Dedifferentiated amniotic fluid mesenchymal stem cell (primary cell): Measurements from ENCODE around the gene UBC.
"Not testable (repeated sequence)": the region's sequence is repeated elsewhere in the genome, so short reads cannot be mapped to it uniquely, and the experiment has no call there.

Source experiments
- DNase-seq: peaks from one replicate; pipeline ENCODE4 v3.0.0-alpha.2; 2016; ENCODE audit errors: extremely low spot score

The UBC gene

DNA sequence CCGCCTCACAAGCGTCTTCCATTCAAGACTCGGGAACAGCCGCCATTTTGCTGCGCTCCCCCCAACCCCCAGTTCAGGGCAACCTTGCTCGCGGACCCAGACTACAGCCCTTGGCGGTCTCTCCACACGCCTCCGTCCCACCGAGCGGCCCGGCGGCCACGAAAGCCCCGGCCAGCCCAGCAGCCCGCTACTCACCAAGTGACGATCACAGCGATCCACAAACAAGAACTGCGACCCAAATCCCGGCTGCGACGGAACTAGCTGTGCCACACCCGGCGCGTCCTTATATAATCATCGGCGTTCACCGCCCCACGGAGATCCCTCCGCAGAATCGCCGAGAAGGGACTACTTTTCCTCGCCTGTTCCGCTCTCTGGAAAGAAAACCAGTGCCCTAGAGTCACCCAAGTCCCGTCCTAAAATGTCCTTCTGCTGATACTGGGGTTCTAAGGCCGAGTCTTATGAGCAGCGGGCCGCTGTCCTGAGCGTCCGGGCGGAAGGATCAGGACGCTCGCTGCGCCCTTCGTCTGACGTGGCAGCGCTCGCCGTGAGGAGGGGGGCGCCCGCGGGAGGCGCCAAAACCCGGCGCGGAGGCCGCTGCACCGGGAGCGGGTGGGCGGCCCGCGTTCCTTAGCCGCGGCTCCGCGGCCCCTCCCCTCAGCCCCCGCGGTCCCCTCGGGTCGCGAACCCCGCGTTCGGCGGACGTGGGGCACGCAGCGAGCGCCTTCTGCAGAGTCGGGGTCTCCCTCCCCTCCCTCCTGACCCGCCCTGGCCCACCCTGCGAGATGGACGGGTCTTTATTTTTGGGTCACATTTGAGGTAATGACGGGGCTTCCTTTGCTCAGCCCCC lies at the start of gene UBC:
Gene UBC, minus strand, starts transcription at position 259 of the 847 bp plus-strand sequence. CDS start 879 bp downstream, outside the sequence.
- DNase-seq, result peak; percentile 84

DNA sequence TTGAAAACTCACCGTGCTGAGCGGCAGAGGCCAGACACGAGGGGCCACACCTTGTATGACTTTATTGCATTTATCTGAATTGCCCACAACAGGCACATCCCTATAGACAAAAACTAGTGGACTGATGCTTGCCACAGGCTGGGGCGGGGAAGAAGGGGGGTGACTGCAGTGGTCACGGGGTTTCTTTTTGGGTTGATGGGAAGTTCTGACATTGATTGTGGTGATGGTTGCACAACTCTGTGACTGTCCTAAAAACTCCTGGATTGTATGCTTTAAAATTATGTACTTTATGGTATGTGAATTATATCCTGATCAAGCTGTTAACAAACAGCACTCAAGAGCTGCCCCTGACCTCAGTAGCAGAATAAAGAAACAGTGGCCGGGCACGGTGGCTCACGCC lies 48.8 kb upstream of the UBC start:
- DNase-seq, result no peak

DNA sequence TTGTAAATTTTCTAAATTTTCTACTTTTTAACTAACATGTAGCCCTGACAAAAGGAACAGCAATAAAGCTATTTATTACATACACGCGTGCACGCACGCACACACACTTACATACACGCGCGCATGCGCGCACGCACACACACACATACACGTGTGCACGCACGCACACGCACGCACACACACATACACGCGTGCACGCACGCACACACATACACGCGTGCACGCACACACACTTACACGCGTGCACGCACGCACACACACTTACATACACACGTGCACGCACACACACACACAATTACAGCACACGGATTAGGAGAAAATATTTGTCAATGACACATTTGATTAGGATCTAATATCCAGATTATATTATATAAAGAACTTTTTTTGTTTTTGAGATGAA lies 46.6 kb upstream of the UBC start:
- DNase-seq, result no peak

DNA sequence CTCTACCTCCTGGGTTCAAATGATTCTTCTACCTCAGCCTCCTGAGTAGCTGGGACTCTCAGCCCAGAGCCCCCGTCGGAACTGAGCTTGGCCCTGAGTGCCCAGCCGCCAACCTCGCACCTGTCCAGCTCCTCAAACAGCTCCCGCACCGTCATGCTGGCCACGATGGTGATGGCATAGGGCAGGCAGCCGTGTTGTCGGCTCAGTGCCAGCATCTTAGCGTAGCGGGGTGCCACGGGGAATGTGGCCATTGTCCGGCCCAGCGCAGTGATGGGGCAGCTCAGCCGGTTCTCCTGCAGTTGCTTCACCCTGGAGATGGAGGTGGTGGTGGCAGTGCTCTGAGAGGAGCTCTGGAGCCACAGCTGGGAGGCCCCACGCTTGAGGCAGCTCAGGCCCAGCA lies 42.1 kb upstream of the UBC start:
- no peak for DNase-seq

DNA sequence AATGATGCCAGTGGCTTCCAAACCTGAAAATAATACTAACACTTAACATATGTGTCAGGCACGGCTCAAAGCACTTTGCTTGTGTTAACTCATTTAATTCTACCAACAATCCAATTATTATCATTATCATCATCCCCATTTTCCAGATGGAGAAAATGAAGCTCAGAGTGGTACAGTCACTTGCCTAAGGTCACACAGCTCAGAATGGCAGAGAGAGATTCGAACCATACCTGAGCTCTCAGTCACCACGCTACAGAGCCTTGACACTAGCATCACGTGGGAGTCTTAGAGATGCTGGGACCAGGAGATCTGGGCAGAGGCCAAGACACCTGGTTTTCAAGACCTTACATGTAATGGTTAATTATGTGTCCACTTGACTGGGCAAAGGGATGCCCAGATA lies 40.3 kb upstream of the UBC start:
- no peak for DNase-seq

DNA sequence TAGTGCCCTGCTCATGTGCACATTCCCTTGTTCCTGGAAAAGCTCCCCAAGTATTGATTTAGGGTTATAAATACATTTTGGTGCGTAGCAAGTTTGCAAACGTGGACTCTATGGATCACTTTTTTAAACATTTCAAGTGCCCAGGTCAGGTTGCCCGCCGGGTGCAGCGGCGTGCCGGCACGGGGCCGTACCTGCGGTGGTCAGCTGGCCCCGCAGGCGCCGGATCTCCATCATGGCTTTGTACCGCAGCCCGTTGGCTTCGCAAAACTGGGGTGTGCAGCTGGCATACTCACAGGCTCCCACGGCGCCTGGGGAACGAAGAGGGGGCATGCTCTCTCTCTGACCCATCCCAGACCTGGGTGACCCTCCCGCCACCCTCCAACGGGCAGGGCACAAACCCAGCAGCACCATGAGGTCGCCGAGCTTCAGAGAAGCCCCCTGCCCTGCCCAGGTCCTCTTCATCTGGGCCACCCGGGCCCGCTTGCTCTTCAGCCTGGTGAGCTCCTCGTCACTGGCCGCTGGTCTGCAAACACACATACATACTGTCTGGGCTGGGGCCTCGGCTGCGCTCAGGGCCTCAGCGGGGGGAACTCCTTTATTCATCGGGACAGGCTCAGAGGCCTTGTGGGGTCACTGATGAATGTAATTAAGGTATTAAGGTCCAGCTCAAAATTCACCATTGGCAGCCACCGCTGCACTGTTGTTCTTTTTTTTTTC lies 39.4 kb upstream of the UBC start:
- DNase-seq, result no peak

DNA sequence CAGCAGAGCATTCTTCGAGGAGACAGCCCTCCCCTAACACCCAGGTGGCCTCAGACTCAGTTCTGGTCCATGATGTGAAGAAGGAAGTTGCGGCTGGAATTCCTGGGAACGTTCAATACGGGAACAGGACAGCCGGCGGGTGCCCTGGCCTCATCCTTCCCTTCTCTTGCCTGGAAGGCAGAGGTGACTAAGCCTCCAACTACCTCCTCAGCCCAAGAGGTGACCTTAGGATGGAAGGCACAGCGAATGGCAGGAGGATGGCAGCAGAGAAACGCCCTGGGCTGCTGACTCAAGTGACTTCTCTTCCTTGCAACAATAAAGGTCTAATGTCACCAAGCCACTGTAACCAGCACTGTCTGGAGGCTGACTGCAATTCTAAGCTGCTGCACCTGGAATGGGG lies 38.4 kb upstream of the UBC start:
- DNase-seq, result no peak

DNA sequence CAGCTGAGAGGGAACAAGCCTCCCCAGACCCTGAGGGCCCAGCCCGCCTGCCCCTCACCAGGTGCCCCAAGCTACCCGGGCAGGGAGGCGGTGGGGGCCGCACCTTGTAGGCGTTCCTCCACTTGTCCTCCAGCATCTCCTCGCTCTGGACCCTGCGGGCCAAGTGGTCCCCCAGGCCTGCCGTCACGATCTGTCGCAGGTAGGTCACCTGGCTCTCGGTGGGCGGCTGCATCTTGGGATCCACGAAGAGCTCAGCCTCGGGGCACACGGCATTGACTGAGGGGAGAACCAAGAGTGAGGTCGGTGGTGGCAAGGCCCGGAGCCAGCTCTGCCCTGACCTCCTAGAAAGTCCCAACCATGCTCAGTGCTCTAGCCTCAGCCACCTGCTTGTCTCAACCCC lies 37.8 kb upstream of the UBC start:
- DNase-seq, result no peak

DNA sequence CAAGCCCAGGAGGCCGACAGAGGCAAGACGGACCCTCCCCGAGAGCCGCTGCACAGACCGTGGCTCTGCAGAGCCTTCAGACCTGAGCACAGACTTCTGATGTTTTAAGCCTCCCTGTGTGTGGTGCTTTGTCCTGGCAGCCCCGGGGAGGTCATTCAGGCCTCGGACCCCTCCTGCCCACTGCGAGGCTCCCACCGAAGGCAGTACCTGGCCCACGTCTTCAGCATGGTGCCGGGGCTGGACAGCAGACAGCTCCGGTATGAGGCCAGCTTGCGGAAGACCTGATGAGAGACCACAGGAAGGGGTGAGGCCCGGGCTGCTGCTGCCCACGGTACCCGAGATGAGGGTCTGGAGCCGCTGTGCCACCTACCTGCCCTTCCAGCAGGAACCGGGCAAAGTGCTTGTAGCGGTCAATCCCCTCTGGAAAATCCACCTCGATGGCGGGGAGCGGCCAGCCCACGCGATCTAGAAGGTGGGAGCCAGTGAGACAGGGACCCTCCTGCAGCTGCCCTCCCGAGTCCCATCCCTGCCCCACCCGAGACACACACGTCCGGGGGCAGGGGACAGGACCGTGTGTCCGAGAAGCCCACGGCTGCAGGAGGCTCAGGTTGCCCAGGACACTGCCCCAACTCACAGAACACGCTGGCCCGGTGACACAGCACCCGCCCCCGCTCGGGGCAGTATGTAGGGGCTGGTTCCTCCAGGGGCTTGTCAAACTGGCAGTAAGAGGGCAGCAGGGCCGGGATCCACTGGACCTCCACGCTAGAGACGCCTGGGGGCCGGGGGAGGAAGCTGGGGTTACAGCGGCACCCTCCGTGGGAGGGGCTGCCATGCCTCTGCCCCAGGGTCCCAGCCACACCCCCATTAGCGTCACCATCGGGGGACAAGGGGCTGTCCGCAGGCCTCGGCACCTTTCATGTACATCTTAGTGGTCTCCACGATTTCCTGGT lies 35.6 kb upstream of the UBC start:
- DNase-seq, result no peak

DNA sequence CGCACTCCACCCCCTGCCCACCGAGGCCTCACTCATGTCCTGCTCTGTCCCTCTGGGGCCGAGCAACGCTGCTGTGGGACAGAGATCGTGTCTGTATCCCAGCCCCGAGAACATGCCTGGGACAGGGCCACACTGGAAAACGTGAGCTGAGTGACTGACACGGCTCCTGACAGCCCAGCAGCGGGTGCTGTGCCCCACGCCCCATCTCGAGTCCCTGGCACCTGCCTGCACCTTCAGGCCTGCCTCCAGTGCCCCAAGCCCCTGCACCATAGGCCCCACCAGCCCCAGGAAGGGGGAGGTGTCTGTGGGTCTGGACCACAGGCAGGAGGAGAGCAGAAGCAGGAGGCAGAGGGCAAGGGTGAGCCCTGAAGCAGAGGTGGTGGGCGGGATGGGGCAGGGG lies 34.6 kb upstream of the UBC start:
- no peak for DNase-seq

DNA sequence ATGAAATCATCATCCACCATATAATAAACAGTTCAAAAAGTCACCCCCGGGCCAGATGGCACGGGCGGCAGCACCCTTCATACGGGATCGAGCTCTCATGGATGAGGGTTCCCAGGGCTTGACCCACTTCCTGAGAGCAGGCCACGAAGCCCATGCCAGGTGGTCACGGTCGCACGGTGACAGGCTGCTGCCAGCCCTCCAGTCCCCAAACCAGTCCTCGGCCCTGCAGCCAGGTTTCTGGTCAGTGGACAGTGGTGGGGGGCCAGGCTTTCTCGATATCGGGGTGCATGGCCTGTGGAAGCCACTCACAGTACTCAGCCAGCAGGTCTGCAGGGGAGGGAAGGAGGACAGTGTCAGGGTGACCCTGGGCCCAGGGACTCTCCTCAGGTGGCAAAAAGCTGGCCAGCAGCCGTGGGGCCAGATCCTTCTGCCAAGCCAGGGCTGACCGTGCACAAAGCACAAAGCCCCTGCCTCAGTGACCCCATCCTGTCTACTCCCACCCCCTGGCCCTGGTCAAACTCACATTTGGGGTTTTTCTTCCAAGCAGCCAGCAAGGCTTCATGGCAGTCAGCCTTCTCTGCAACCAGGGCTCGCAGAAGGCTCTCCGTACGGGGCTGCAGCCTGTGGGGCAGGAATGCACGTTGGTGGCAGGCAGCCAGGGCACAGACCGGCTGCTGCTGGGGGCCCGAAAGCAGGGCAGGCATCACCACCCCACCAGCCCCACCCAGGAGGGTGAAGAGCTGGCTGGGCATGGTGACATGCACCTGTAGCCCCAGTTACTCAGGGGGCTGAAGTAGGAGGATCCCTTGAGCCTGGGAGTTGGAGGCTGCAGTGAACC lies 33.3 kb upstream of the UBC start:
- DNase-seq, result no peak

DNA sequence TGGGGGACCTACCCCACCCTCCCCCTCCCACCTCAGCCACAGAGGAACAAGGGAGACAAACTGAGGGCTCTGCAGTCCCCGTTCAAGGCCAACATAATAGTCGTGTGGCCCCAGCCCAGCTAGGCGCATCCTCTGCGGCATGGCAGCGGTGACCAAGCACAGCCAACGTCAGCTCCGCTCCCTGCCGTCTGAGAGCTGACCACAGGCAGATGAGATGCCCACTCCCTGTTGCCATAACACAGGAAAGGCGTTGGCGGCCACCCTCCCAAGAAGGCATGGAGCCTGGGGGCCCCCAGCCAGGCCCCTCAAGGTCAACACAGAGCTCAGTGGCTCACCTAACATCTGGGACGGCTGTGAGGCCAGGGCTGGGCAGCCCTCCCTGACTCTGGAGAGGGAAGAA lies 32.6 kb upstream of the UBC start:
- no peak for DNase-seq

DNA sequence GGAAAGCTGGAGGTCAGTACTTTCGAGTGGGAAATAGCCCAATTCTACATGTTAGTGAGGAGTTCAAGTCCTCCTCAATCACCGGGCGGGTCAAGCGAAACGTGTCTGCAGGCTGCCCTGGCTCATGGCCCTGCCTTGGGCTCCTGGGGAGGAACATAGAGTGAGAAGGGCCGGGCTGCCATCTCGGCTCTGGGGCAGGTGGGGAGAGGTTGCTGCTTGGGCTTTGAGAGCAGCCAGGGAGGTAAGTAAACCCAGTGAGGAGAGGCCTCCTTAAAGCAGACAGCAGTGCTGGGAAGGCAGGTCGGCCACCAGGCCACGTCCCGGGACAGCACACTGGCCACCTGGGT lies 32.0 kb upstream of the UBC start:
- DNase-seq, result no peak

DNA sequence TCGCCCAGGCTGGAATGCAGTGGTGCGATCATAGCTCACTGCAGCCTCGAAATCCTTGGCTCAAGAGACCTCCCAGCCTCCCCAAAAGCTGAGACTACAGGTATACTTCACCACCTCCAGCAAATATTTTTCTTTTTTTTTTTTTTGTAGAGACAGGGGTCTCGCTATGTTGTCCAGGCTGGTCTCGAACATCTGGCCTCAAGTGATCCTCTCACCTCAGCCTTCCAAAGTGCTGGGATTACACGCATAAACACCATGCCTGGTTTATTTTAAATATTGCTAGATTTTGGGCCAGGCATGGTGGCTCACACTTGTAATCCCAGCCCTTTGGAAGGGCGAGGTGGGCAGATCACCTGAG lies 26.7 kb upstream of the UBC start:
- DNase-seq, result no peak

DNA sequence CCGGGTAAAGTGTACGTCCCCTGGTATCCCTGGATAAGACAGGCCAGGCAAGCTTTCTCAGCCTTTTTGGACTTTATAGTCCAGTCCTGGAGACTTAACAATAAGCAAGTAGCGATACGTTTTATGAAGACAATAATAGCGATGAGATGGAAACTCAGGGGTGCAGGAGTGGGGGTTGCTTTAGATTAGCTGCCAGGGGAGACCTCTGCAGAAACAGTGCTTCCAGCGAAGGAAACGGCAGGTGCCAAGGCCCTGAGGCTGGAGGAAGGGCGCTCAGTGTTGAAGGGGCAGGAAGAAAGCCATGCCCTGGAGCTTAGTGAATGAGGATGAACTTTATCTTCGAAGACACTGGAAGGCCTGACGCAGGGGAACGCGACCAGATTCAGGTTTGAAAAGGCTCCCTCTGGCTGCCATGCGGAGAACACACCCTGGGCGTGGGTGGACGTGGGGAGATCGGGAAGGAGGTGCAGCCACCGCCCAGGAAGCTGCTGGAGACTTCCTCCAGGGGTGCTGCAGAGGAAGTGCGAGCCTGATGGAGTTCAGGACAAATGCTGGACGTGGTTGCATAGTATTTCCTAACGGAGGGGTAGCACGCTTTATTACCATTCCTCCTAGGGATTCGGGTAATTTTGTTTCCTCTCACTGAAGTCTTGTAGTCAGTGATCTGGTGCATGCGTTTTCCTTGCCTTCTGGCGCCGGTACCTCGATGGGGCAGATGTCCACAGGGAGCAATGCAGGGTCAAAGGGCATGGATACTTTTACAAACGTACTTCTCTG lies 26.1 kb upstream of the UBC start:
- DNase-seq, result peak; percentile 88

DNA sequence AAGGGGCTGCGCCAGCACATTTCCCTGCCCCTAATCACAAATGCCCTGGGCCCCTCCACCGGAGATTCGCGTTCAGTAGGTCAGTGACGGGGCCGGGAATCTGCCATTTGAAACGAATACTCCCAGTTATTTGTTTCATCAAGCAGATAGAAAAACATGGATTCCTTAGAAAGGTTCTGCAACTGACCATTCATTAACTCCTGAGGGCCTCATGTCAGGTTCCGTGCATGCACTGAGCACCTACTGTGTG lies 25.6 kb upstream of the UBC start:
- DNase-seq, result no peak

DNA sequence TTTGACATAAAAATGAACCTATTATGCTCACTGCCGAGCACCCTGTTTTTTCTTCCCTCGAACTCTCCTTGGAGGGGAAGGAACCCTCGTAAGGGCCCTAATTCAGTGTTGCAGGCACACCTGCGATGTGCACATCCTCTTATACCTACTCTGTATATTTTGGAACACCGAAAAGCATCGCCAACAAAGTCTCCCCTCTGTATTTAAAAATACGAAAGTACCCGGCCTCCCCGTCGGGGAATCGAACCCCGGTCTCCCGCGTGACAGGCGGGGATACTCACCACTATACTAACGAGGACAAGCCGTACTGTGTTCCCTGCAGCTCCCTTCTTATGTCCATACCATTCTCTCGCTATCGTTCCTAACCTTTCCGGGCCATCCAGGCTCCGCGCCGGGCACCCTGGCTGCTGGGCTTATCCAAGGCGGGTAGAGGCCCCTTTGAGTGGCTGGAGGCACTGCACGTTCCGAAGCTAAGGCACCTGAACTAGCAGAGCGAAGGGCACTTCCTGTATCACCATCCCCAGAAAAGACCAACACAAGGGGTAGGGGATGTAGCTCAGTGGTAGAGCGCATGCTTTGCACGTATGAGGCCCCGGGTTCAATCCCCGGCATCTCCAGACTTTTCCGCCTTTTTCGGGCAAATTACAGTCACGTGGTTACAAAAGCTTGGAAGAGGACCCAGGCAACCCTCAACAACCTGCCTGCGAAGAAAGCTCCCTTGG lies 25.1 kb upstream of the UBC start:
- peak; percentile 98 for DNase-seq

DNA sequence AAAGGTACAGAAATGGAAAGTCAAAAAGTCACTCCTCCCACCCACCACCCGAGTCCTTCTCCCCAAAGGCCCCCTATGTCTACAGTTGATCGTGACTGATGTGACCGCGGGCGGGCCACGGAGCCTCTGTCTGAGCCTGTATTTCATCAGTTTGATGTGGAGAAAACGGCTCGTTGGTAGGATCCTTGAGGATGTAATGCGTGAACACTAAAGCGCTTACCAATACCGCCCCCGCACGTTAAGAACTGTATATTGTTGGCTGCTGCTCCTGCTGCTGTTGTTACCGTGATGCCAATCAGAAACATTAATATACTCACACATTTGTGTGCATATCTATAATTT lies 24.6 kb upstream of the UBC start:
- DNase-seq, result peak; percentile 94

DNA sequence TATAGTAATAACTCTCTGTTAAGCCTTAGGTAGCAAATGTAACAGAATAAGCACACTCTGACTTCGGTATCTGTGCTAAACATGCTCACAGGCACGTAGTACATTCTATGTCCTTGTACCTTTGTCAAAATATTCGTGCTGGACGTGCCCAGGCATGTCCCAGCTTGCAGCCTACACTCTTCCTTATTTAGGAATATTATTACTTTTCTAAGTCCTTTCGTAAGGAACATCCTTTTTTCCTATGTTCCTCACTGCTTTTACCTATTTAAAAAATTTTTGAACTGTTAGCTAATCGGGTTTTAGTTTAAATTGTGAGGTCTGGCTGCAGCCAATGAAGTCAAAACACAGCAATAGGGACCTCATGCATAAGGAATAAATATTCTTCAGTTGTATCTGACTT lies 24.1 kb upstream of the UBC start:
- peak; percentile 44 for DNase-seq

DNA sequence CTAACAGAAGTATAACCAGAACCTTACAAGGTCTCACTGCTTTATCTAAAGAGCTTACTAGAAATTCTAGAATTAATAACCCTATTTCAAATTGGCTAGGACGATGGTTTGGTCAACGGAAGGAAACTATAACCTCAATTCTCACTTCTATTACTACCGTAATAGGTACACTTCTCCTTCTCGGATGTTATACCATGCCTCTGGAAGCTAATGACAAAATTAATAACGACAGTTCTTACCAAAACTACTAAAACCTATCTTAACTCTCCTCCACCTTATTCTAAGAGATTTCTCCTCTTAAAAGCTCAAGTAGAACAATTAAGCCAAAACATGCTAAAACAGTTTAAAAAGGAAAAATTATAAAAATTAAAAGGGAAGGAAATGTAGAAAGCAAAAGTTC lies 23.7 kb upstream of the UBC start:
- DNase-seq, result no peak

DNA sequence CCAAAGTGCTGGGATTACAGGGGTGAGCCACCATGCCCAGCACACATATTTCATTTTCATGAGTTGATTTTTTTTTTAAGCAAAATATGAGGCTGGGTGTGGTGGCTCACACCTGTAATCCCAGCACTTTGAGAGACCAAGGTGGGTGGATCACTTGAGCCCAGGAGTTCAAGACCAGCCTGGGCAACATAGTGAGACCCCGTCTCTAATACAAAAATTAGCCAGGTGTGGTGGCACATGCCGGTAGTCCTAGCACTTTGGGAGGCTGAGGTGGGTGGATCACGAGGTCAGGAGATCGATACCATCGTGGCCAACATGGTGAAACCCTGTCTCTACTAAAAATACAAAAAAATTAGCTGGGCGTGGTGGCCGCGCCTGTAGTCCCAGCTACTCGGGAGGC lies 17.1 kb upstream of the UBC start:
- not testable (repeated sequence) for DNase-seq
